ENCODE results near the gene SELENOV.

SELENOV gene

GRCh38 chr19:39496063-39496462 is 18.9 kb upstream of the SELENOV start:
- no peak for DNase-seq

- no peak for DNase-seq
Observed at GRCh38 chr19:39497701-39497995, 17.3 kb upstream of the SELENOV start.

GRCh38 chr19:39497996-39498797 is 16.7 kb upstream of the SELENOV start:
- DNase-seq, result no peak

- no peak for DNase-seq
Observed at GRCh38 chr19:39498798-39499642, 15.9 kb upstream of the SELENOV start, which contains the start of gene DLL3. Gene DLL3 (plus strand): TSS chr19:39498947. CDS start chr19:39498975, 28 bp downstream.

GRCh38 chr19:39499932-39500331 is 15.0 kb upstream of the SELENOV start:
- DNase-seq, result no peak

GRCh38 chr19:39500543-39500942 is 14.4 kb upstream of the SELENOV start:
- DNase-seq, result no peak

GRCh38 chr19:39501340-39501739 is 13.6 kb upstream of the SELENOV start:
- no peak for DNase-seq

- DNase-seq, result peak; percentile 70
Observed at GRCh38 chr19:39502640-39503417, 12.1 kb upstream of the SELENOV start.

GRCh38 chr19:39506598-39506943 is 8.4 kb upstream of the SELENOV start:
- DNase-seq, result no peak

- peak; percentile 71 for DNase-seq
Observed at GRCh38 chr19:39506944-39507714, 7.8 kb upstream of the SELENOV start.

- no peak for DNase-seq
Observed at GRCh38 chr19:39507715-39508364, 7.1 kb upstream of the SELENOV start.

- DNase-seq, result no peak
Observed at GRCh38 chr19:39508629-39509028, 6.3 kb upstream of the SELENOV start.

GRCh38 chr19:39509233-39509632 is 5.7 kb upstream of the SELENOV start:
- no peak for DNase-seq

GRCh38 chr19:39512988-39513387 is 2.0 kb upstream of the SELENOV start:
- DNase-seq, result no peak

GRCh38 chr19:39515551-39516191 is 732 bp downstream of the SELENOV start:
- DNase-seq, result no peak

GRCh38 chr19:39516270-39516669 is 1.3 kb downstream of the SELENOV start:
- no peak for DNase-seq

GRCh38 chr19:39517432-39517831 is 2.5 kb downstream of the SELENOV start:
- DNase-seq, result no peak

GRCh38 chr19:39518458-39518857 is 3.5 kb downstream of the SELENOV start:
- DNase-seq, result no peak

GRCh38 chr19:39518975-39519374 is 4.0 kb downstream of the SELENOV start:
- no peak for DNase-seq

- no peak for DNase-seq
Observed at GRCh38 chr19:39520541-39521484, 5.9 kb downstream of the SELENOV start.
